ENCODE measurements around the gene SIRT7.

SIRT7 gene

DNA sequence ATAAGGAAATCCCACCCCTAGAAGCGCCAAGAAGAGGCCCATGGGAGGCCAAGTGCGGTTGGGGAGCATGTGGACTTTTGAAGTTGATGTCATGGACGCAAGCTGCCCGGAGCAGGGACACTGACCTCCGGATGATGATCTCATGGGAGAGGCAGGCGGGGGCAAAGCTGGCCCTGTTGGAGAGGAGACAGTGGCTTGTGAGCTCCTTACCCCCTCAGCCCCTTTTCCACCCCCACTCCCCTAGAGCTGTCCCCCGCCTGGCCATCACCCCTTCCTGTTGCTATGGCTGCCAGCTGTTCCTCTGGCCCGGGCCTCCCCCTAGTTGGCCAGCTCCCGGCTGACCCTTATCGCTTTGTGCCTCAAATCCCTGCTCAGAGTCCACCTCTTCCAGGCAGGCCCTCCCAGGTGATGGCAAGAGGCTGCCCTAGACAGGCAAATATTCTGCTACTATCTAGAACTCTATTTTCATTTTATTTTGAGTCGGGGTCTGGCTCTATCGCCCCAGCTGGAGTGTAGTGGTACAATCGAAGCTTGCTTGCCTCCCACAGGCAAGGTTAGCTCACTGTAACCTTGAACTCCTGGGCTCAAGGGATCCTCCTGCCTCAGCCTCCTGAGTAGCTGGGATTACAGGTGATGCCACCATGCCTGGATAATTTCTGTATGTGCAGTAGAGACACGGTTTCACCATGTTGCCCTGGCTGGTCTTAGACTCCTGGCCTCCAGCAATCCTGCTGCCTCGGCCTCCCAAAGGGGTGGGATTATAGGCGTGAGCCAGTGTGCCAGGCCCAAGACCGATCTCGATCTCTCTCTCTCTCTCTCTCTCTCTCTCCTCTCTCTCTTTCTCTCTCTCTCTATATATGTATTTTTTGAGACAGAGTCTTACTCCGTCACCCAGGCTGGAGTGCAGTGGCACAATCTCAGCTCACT is 36.4 kb upstream of the SIRT7 start:
- DNase-seq = no peak

DNA sequence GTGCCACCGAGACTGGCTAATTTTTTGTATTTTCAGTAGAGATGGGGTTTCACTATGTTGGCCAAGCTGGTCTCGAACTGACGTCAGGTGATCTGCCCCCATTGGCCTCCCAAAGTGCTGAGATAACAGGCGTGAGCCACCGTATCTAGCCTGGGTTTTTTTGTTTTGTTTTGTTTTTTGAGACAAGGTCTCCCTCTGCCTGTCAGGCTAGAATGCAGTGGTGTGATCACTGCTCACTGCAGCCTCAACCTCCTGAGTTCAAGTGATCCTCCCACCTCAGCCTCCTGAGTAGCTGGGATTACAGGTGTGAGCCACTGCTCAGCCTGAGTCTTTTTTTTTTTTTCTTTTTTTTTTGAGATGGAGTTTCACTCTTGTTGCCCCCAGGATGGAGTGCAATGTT is 35.5 kb upstream of the SIRT7 start:
- DNase-seq = peak in 1 of 3 donors; percentile 34

DNA sequence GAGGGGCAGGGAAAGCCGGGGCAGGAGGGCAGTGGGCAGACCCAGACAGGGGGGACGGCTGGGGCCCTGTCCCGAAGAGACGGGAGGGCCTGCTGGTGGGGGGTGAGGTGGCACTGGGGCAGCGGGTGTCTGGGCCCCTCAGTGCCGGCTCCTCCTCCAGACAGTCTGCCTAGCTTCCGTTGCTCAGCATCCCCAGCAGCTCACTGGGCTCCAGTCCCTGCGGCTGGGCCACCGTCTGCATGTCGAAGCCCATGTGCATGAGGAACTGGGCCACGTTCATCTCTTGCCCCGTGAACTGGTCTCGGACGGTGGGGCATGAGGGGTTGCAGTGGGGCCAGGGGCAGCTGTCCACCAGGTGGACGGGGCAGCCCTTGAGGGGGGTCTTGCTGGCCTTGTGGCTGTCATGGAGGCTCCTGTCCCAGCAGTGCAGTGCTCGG is 34.8 kb upstream of the SIRT7 start:
- DNase-seq = no peak

DNA sequence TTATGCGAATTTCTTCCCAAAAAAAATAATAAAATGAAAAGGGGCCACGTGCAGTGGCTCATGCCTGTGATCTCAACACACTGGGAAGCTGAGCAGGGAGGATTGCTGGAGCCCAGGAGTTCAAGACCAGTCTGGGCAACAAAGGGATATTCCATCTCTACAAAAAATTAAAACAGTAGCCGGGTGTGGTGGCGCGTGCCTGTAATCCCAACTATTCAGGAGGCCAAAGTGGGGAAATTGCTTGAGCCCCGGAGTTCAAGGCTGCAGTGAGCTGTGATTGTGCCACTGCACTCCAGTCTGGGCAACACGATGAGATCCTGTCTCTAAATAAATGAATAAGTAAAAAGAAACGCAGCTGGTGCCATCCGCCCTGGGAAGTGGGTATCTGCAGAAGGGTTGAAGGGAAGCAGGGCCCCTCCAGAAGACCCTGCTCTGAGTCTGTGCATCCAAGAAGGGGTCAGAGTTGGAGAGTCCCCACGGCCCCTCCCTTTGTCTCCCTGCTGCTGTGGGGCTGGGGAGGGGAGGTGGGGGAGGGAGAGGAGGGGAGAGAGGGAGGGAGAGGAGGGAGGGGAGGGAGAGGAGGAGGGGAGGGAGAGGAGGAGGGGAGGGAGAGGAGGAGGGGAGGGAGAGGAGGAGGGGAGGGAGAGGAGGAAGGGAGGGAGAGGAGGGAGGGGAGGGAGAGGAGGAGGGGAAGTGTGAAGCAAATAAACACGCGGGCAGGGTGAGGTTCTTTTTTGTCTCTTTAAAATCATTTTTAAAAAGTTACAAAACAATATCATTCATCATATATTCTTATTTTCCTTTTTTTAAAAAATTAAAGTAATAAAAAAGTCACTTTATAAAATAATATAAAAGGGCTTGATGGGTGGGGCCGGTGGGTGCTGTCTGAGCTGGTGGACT is 34.1 kb upstream of the SIRT7 start:
- DNase-seq = no peak

DNA sequence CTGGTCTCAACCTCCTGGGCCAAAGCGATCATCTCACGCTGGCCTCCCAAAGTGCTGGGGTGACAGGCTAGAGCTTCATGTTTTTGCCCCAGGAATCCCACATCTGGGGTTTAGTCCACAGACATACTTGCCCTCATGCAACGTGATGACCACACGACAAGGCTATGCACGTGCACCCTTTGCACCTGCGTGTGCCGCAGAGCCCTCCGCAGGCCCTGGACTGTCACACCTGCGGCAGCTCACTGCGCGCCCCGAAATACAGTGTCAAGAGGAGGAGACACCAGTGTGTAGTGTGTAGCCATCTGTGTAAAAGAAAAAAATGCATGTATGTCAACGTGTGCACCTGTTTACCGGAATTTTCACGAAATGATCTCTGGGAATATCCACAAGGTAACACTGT is 32.5 kb upstream of the SIRT7 start:
- DNase-seq = no peak

DNA sequence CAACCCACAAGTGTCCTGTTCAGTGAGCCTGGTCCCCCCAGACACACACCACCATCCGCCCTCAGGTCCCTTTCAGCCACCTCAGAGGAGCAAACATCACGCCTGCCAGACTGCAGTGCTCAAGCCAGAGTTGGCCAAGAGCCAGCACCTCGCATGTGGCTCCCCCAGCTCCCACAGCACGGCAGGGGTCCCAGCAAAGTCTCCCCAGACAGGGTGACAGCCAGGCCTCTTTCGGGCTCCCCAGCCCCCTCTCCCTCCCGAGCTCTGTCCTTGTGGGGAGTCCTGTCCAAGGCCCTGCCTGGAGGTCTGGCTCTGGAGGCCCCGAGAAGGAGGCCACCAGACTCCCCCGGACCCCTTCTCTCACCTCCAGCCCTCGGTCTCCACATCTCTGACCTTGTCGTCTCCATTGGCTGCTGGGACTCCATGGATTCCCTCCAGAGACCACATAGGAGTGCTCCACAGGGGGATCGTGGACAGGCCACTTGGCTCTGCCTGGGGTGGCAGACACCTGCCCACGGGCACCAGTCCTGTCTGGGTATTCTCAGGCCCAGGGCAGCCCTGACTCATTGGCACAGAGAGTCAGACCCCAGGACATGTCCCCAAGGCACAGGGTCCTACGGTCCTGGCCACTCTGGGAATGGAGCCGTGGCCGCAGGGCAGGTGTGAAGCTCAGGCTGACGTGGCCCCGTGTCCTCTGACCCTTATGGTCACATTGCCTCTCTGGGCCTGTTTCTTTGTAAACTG is 30.8 kb upstream of the SIRT7 start:
- no peak for DNase-seq

DNA sequence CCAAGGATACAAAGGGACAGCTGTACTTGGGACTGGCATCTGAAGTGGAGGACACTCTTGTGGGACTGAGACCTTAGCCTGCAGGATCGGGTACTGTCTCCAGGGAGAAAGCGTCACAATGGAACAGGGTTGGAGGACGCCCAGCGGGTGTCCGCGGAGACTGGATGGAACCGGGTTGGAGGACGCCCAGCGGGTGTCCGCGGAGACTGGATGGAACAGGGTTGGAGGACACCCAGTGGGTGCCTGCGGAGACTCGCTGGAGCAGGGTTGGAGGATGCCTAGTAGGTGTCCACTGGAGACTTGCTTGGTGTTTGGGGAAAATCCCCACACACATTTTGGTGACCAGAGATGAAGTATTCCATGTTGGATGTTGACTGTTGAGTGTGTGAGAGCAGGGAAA is 29.2 kb upstream of the SIRT7 start, which contains the start of gene MYADML2:
Gene MYADML2, minus strand, starts transcription at position 45 of the 400 bp plus-strand sequence. CDS start 5,492 bp downstream, outside the sequence.
- no peak for DNase-seq

DNA sequence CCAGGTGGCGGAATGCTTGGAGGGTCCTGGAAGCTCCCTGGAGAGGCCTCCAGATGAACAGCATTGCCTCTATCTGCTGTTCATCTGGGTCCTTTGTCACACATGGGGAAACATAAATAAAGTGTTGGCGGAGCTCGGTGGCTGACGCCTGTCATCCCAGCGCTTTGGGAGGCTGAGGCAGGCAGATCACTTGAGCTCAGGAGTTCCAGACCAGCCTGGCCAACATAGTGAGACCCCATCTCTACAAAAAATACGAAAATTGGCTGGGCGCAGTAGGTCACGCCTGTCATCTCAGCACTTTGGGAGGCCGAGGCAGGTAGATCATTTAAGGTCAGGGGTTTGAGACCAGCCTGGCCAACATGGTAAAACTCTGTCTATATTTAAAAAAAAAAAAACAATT is 26.9 kb upstream of the SIRT7 start:
- no peak for DNase-seq

DNA sequence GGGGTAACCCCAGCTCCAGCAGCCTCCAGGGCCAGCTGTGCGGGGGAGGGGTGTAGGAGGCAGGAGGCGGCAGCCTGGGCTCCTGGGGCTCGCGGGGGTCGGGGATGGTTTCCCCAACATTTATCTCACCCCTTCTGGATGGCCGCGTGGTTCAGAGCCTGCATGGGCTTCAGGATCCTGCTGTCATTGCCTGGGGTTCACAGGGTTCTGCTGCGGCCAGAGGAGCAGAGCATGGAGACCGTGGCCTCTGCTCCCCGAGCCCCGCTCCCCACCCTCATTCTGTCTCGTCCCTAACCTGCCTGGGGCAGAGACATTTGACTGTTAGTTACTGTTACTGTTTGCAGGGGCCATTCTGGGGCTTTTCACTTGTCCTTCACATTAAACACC is 24.2 kb upstream of the SIRT7 start:
- DNase-seq = no peak

DNA sequence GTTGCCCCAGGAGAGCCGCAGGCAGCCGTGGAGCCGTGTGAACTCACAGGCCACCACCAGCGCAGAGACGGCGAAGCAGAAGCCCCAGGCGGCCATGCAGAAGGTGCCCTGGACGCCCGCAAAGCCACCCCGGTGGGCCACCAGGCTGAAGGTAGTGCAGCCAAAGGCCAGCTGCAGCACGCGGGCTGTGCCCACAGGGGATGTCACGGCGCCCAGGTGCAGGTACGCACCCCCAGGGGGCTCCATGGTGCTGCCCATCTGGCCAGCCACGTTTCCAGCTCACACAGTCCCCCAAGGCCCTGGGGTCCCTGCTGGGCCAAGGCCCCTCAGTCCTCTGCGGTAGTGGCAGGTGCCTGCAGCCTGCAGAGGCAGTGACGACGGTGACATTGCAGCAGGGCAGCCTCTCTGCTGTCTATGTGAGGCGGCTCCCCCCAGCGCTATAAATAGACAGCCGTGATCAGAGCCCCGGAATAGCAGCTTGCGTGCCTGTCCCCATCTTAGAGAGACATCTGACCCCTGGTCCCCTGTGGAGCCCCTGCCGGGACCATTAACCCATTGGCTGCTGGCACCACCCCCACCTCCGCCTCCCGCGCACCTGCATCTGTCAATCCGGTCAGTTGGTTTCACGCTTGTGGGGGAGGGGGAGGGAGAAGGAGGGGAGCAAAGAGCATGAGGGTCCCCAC is 23.6 kb upstream of the SIRT7 start:
- DNase-seq = no peak

DNA sequence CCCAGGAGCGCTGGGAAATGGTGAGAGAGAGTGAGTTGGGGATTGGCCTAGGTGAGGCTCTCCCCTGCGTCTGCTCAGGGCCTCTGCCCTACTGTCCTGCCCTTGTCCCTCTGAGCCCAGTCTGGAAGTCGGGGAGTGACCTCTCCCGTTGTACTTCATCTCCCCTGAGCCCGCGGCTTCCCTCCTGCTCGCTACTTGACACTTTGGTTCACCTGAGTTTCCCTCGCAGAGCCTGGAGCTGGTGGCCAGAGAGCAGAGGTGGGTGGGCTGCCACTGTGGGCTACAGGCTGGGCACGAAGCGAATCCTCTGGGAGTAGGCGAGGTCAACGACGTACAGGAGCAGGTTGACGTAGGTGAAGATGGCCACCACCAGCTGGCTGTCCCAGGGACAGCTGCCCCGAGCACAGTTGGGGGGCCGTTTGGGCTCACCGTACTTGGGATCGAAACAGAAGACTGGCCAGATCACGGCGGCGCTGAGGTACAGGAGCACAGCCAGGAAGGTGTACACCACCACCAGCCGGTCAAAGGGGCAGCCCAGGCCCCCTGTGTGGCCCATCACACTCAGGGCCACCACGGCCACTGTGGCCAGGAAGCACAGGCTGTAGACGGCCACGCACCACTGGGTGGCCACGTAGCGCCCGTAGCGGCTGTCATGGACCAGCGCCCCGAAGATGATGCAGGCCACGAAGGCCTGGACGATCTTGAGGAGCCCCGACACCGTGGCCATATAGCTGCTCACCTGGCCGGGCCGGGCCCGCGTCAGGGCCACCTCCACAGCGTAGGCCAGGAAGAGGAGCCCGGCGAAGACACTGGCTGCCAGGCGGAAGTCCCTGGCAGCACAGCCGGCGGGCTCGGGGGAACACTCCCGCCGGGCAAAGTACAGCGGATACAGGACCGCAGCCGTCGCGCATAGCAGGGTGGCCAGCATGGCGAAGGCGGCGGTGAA is 22.8 kb upstream of the SIRT7 start:
- no peak for DNase-seq

DNA sequence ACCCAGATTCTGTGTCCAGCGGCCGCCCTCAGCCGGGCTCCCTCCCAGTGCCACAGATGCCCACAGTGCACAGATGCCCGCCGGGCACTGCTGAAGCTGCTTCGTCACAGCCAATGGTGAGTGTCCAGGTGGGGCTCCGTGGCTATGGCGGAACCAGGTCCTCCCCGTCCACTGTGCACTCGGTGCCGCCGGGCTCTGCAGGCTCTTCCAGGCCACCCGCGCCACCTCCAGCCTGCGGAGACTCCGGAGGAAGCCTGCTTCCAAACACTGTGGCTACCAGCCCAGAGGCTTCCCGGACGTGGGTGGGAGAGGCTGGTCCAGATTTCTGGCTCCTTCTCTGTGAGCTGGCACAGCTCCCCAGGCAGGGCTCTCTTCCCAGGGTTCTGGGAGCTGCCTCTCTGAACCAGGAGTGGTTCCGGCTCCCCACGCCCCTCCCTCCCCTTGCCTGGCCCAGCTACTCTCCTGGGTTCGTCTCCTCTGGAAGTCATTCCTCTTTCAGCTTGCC is 22.0 kb upstream of the SIRT7 start:
- DNase-seq = no peak

DNA sequence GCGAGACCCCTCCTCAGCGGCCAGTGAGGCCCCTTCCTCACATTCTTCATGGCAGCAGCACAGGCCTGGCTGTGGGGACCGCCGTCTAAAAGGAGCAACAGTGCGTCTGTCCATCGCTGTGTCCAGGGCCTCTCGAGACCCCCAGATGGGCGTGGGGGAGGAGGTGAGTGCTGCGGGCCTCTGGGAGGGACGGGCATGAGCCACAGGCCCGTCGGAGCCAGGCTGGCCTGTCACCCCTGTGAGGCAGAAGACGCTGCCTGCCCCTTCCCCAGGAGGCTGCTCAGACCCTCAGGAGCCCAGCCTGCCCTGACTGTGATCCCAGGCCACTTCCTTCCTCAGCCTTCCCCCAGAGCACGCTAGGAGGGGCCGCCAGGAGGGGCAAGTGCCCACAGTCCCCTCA is 21.2 kb upstream of the SIRT7 start:
- DNase-seq = no peak

DNA sequence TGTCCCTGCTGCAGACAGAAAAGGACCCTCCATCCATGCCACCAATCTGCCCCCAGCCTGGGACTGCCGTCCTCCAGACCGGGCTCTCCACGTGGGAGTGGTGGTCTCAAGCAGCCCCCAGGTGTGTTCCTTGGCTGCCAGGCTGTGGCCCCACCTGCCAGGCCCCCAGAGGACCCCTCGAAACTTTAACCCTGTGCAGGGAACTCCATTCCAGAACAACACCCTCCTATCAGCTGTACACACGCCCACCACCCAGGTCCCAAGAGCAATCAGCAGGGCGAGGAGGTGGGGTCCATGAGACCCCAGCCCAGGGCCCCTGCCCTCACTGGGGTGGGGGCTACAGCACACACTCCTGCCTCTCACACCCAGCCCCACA is 17.7 kb upstream of the SIRT7 start:
- no peak for DNase-seq

DNA sequence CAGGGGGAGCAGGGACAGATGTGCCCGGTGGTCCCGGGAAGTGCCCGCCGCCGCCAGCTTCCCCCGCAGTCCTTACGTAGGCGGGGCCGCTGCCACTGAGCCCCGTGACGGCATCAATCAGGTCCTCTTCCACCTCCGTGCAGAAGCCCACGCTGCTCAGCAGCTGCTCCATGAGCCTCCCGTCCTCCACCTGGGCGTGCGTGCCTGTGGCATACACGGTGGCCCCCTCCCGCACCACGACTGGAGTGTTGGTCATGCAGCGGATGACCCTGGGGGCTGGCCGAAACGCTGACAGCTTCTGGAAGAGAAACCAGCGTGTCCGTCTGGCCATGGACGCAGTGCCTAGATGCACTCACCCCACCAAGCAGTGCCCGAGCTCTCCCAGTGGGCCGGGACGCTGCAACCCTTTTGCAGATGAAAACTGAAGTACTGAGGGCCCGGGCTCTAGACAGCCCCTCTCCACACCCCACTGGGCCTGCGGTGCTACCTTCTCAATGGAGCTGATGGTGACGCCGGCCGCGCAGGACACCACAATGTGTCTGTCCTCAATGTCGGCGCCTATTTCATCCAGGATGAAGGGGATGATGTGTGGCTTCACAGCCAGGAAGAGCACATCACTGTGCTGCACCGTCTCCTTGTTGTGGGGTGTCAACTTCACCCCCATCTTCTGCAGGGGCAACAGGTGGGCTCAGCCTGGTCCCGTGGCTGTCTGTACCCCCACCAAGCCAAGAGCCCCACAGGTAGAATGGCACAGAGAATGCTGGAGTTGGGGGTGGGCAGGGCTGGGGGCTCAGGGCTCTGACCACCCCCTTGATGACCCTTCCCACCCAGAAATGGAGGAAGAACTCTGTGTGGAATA is 17.1 kb upstream of the SIRT7 start:
- no peak for DNase-seq

DNA sequence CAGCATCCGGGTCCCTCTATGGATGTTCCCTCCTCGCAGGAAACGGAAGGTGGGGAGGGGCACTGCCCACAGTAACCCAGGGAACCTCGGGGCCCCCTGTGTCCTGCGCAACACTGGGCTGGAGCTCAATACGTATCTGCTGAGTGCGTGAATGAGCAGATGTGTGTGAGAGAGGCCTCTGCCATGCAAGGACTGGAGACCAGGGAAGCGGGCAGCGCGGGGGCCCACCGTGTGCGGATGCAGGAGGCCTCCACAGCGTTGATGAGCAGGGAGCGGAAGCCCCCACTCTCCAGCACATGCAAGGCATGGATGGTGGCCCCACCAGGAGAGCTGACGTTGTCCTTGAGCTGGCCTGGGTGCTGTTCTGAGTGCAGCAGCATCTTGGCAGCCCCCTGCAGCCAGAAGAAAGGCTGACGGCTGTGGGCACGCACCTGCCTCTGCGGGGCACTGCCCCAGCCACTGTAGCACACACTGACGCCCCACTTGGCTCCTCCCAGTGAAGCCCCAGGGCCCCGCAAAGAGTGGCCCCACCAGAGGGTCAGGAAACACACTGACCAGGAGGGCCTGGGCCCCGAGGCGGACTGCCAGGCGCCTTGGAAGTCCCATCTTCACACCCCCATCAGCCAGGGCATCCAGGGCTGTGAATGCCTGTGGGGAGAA is 16.3 kb upstream of the SIRT7 start:
- DNase-seq = no peak

DNA sequence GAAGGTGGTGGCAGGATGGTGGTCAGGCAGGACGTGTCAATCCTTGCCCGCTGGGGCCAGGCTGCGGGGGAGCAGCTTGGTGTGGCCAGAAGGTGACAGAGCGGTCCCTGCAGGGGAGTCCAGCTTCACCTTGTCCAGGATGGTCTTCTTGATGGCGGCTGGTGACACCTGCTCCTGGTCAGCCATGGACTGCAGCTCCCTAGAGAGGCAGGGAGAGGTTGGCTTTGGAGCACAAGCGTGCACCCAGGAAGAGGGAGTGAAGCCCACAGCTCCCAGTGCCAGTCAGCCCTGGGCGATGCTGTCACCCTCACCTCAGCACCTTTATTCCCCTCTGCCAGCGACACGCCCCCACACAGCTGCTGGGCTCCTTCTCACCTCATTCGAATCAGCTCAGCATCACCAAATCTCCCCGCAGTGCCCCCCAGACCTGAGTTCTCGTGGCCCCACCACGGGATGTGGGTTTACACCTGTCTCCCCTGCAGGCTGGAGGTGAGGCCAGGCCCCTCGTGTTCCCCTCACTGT is 15.3 kb upstream of the SIRT7 start:
- DNase-seq = no peak

DNA sequence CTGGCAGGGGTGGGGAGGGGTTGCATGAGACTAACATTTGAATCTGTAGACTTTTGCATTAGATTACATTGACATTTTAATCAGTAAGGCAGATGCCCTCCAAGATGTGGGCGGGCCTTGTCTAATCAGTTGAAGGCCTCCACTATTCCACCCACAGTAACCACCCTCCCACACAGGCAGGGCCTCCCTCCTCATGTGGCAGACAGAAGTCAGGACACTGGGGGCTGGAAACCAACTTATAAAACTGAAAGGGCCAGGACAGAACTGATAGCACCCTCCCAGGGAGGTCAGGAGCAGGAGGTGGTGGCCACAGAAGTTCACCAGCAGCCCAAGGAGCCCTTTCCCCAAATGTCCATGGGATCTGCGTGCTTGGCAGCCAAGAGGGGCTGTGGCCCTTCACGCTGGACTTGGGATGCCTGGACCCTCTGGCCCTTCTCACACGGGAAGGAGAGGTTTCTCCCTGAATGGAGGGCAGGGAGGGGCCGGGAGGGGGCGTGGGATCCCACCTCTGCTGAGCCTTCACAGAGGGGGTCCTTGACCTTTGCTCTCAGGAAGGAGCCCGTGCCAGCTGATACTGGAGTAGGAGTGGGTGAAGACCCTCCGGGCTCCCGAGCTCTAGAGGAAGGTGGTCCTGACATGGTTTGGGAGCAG is 14.5 kb upstream of the SIRT7 start:
- no peak for DNase-seq
